LoVo (cell line): ENCODE results near the gene ZMAT5.

ENCODE experiments used
- DNase-seq: peaks from one replicate; pipeline ENCODE4 v3.0.0-alpha.2; 2016; ENCODE audit warnings: low spot score

Gene ZMAT5

DNA sequence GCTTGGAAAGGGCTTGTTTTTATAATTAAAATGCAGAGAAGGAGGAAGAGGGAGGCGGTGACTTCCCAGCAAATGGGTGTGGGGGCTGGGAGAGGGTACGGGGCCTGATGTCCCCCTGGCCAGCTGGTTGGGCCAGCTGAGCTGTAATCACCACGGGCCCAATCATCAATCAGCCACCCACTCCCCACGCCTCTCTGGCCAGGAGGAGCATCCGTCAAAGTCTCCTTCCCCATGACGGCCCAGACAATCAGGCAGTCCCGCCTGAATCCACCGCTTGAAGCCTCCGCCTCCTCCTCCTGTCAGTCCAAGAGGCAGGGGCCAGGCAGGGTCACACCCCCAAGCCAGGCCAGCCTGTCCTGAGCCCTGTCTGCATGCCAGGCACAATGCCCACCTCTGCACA, 60.3 kb downstream of the ZMAT5 start:
- DNase-seq, result no peak

DNA sequence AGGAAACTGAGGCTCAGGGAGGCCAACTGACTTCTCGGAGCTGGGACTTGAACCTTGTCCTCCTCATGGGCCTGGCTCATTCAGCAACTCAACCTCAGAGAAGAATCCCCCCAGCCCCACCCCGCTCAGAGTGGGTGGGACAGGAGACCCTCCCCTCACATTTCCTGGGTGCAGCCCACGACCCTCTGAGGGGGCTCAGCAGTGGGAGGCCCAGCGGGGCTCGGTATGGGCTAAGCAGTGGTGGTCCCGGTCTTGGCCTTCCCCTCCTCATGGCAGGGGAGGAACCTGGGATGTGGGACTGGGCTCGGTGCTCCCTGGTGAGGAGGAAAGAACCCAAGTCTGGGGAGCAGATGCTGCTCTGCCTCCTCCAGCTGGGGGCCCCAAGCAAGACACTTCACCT, 61.2 kb downstream of the ZMAT5 start:
- DNase-seq, result no peak

DNA sequence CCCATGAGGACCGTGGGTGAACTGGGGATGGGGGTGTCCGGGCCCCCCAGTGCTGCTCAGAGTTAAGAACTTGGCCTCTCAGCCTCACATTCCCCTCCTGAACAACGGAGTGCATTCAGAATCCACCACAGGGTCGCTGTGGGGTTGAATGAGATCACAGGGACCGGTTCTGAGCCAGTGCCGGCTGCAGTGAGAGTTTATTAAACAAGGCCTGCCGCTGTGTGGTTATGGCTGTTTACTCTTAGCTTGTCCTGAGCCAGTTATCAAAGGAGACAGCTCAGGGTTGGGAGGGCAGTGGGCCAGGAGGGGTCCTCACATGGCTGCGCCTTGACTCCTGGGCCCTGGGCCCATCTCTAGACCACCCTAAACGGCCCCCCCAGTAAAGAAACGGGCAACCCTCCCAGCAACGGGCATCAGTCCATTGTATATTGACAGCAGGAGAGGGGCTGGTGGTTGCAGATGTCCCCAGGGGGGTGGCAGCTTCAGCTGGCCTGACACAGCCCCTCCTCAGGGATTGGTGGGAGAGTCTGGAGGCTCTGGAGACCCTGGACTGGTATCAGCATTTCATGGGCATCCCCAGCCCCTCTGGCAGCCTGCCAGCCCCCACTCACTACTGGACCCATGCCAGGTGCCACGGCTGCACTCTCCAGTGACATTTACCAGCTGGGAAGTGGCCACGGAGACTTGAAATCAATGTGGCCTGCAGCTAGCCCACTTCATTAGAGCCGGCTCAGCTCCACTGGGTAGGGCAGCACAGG, 62.1 kb downstream of the ZMAT5 start:
- DNase-seq, result no peak

DNA sequence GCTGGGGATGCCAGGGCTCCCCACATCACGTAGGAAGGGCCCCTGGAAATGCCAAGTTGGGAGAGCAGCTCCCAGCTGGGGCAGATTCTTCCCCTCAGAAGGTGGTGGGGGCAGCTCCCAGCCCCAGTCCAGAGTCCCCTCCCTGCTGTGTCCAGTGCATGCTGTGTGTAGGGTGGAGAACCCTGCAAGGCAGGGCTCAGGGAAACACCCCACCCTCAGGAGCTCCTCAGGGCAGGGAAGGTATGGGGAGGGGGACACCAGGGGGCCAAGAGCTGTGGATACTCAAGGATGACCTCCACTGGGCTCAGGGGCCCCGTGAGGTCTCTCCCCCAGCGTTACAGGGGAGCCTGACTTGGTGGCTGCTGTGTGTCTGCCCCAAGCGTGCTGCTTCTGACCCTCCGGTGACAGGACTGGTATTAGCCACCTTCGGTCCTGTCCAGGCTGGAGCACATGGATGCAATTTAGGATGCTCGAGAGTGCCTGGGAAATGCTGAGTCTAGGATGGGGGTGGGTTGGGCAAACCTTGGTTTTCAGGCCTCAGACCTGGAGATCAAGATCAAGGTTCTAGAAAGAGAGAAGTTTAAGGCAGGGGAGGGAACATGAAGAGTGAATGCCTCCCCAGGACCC, 63.1 kb downstream of the ZMAT5 start:
- DNase-seq, result no peak

DNA sequence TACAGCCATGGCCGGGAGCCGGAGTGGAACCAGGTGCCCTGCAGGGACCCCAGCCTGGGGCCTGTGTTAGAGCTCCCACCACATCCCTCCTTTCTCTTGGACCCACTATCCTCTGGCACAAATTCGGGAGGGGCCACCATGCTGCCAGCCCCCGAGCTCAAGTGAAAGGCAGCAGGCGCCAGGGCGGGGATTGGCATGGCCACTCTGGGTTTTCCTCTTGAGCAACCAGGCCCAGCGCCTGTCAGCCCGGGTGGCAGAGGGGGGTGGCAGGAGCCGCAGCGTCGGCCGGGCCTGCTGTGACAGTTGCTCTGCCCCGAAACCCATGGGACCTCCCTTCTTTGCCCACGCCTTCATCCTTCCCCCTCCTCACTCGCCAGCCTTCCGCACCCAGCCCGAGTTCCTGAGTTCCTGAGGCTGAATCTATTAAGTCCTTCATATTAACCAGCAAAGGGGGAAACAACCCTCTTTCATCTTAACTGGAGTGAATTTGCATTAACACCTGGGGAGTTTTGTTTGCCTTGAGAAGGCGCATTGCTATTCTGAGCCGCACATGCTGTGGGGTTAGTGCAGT, 63.8 kb downstream of the ZMAT5 start:
- DNase-seq, result no peak

DNA sequence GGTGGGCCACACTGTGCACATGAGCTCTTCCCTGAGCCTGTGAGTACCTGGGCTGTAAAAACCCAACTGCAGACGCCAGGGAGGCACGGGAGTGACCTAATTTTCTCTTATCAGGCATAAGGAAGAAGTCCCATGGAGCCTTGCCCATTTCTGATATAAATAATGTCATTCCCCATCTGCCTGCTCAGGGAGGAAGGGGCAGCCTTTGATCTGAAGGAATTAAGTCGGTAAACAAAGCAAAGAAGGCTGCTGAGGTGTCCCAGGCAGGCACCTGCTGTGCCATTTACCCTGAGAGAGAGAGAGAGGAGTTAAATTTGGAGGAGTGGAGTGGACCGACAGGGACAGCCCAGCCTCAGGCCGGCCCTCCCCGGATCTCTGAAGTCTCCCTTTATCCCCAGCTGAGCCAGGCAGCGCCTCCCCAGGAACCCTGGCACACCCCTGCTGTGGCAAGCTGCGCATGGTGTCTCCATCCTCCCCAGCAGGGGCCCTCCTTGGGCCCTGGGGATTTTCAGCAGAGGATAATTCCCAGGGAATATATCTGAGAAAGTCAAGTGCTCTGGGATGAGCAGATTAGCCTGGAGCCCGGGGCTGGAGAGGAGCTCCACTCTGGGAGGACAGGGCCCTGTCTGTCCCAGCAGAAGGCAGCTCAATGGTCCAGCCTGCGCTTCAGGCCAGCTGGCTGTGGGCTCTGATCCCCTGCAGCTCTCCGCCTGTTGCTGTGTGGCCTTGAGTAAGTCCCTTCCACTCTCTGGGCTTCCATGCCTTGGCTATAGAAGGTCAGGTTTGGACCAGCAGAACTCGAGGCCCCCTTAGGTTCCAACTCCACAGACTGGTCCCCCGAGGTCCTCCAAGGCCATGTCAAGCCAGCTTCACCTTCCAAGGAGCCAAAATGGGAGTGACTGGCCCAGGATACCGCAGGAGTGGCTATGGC, 64.5 kb downstream of the ZMAT5 start:
- DNase-seq, result peak; percentile 37

DNA sequence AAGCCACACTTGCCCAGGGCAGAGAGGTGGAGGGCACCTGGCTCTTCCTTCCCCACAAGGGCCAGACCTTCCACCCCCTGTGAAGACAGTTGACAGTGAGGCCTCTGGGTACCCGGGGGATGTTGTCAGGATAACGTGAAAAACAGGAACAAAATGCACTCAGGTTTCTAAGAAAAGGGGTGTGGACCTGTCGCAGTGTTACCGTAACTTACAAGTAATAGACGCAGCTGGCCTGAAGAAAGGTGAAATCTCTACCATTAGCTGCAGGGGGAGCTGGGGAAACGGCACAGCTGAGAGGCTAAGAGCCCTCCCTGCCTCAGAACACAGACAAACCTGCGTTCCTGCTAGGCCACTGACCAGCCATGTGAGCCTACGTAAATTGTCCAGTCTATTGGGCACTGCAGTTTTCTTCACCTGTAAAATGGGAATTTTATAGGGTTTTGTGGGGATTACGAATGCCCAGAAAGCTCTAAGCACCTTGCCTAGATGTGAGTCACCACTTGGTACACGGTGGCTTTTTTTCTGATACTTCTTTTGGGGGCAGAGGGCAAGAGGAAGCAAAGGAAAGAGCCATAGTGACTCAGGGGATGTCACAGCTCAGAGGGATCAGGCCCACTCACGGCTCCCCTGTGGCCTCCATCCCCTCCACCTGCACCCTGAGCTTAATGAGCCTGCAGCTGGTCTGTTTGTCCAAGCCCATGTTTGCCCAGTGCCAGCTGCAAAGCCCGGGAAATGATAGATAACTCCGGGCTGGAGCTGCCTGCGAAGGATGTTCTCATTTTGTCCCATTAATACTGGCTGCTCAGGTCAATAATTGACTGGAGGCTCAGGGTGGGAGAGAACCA, 65.4 kb downstream of the ZMAT5 start:
- DNase-seq, result peak; percentile 68

DNA sequence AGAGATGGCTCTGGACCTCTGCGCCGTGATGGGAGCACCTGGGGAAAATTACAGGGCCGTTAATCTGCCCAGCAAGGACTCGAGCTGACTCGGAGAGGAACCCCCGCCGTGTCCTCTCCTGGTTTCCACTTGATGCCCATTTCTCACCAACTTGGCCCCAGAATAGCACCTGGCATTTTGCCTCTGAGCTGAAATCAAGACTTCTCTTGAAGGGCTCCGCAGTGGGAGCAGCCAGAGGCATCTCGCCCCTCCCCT, 66.0 kb downstream of the ZMAT5 start:
- peak; percentile 6 for DNase-seq

DNA sequence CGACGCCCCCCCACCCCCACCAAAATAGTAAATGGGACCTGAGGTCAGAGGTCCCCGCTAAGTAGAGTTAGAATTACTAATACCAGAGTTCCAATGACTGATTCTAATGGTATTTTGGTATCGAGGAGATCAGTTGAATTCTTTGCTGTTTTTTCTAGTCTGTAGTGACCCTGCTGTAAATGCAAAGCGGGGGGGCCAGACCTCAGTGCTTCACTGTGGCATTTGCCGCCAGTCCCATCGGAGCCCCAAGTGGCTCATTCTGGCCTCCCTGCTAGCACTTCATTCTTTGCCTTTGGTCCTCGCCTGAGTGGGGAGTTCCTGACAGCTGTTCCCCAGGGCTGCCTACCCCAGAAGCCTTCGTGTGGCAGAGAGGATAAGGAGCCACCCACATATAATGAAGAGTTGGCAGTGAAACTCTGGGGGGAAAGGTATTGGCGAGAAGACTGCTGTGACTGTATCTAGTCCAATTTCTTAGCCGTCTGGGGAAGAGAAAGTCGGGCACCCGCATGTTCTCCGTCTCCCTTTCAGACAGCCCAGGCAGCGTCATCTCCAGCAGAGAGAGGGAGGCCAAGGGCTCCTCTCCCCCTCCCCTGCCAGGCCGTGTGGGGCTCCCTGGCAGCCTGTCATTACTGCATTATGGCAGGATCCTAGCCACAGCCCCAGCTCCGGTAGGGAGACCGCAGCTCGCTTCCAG, 66.5 kb downstream of the ZMAT5 start:
- DNase-seq, result no peak

DNA sequence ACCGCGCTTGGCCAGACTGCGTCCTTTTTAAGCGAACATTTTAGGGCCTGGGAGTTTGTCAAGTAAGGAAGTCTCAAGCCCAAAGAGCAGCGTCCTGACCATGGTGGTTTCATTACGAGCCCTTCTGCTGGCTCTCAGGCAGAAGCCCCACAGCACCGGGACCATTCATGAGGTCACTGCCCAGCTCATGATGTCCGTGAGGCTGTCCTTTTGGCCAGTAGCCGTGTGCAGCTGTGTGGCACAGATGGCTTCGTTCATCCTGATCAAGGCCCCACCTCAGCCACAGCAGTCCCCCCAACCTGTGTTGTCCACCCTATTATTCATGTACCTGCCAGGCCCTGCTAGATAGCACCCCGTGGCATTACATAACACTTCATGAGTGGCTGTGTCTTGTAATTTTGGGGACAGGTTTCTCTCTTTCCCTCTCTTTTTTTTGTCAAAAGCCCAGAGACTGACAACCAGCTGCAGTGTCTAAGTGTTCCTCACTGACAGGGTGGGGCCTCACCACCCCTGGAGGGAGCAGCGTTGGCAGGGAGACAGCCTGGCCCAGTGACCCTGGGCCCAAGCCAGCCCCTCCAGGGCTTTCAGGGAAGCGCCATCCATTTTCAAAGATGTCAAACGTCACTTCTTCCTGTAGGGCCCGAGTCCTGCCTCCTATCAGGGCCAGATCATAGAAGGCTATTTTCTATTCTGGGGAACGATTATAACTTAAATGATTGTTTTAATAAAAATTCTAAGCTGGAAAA, 68.8 kb downstream of the ZMAT5 start:
- no peak for DNase-seq

DNA sequence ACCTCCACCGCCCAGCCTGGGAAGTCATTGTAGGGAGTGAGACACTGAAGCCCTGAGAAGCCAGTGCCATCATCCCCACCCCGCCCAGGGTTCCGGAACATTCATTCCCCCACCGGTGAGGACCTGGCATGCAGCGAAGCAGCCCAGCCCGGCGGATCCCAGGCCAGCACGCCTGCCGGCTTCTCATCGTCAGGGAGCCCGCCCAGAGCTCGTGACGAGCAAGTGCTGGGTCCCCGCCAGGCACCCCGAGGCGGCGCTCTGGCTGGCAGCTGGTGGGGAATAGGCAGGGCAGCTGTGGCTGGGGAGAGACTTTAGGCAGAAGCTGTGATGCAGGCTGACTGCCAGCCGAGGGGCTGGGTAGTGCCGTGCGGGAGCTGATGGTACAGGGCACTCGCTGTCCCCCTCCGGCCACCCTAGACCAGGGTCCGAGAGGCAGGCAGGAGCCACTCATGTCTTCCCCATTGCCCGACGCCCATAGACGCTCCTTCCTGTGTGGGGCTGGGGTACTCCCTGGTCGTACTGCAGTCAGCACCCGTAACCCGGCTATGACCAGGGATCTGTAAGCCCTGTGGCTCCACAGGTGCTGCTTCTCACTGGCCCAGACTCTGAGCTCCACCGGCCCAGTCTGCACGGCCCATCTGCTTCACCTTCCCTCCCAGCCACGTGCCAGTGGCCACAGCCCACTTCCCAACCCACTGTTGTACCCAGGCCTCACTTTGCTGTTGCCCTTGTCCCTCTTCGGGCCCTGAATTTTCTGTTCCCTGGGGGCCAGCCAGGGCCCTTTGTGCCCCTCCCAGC, 71.5 kb downstream of the ZMAT5 start:
- DNase-seq, result no peak

DNA sequence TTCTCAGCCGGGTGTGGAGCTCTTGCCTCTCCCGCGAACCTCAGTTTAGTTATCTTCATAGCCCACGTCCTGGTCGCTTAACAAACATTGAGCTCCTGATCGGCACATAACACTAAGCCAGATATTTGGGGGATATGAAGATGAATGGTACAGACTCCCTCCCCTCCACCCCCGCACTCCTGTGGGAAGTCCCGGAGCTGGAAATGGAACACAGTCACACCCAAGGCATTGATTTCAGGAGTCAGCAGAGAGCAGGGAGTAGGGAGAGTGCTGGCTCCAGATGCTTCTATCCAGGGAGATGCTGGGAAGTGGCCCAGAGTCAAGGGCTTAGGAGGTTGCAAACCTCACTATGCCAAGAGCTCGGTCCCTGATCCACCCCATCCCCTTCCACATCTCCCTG, 73.1 kb downstream of the ZMAT5 start:
- no peak for DNase-seq

DNA sequence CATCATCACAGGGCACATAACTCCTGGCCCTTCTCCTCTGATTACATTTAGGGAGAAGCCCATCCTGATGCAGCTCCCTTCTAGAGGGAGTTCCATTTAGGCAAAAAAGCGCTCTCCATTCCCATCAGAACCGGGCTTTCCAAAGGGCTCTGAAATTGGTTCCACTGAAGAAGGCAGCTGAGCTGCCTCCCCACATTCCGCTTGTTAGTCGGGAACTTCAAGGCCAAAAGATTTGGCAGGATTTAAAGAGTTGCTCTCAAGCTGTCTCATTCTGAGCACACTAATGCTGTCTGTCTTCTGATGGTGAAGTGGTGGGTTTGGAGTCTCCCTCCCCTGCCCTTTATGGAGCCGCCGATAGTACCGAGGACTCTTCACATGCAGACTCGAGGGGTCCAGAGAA, 73.6 kb downstream of the ZMAT5 start:
- DNase-seq, result no peak

DNA sequence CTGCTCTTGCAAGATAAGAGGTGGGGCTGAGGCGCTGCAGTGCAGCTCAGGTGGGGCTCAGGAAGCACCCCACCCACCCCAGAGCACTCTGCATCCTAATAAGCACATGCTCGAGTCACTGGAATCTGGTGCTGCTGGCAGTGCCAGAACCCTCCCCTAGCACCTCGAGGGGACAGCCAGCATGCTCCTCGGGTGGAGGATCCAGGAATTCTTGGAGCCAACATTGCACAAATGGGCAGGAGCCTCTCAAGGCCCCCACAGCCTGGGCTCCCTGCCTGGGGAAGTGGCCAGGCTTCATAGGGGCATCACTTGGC, 74.5 kb downstream of the ZMAT5 start:
- DNase-seq, result no peak

DNA sequence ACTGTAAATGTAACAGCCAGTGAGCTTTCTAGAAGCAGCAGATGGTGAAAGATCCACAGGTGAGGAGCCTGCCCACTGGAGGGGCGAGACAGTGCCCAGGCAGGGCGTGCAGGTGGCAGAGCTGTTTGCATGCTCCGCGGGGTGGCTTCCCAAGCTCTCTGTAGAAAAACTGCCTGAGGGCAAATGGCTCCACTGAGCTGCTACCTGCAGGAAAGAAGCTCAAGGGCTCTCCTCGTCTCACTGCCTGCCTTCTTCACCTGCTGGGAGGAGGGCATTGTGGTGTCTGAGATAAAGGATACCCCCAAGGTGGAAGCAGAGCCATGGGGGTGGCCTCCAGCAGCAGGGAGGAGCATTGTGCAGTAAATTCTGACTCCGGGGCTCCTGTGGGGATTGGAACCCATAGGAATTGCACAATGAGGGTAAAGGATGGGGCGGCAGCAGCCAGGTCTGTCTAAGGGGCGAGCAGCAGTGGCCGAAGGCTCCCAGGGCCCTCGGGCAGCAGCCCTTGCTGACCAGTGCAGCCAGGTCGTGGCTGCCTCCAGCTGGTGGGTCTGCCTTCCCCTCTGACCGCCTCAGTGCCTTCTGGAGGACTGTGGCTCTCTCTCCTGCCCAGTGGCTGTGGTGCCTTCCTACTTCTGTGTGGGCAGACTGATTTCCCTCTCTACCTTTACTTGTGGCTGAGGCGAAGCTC, 75.0 kb downstream of the ZMAT5 start:
- DNase-seq, result no peak

DNA sequence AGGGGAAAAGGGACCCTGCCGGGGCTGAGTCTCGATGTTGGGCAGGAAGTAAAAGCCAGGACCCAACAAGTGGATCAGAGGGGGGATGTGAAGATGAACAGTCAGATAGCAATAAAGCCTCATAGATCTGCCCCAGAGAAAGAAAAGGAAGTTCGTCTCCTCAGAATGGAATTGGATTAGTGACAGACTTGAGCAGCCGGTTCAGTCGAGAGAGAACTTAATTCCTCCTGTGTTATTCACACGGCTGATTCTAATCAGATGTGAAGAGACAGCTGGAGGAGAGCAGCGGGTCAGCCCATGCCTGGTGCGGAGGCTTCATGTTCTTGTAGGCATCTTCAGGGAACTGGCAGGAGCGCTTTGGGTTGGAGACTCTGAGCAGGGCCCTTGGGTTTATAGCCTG, 76.3 kb downstream of the ZMAT5 start:
- DNase-seq, result no peak

DNA sequence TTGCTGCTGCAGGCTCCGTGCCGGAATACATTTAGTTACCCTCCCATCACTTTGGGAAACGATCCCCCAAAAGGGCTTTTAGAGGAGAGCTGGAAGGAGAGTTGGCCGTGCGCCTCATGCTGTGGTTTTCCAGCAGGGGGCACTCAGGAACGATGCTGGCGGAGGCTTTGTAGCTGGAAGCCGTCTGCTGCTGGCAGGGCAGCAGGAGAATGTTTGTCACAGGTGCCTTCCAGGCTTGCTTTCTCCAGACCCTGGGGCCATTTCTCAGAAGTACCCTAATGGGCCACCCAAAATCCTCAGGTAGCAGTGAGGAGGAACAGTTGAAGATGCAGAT, 77.0 kb downstream of the ZMAT5 start:
- DNase-seq, result no peak

DNA sequence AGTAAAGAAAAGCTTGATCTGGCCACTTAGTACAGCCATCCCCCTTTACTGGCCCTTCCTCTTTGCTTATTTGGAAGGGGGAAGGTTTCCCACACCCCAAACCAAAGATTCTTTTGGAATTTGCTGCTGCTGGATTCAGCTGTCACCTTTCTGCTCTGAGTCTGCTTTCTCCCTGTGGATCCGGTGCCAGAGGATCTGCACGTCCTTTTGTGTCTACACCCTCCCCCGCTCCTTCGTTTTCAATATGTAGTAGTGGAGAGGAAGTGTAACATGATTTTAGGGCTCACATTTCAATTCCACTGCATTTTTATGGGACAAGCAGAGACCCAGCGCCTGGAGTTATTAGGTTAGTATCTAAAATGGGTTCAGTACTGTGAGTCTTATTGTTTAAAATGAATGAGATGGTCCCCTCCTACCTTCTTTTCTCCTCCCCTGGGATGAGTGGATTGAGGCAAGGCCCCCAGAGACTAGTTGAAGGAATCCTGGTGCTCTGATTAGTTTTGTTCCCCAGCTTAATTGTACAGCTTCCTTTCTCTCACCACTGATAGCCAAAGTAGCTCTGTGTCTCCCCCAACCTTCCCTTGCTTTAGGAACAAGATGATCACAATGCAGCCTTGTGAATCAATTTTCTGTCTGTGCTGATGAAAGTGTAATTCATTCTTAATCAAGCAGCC, 77.5 kb downstream of the ZMAT5 start:
- no peak for DNase-seq

DNA sequence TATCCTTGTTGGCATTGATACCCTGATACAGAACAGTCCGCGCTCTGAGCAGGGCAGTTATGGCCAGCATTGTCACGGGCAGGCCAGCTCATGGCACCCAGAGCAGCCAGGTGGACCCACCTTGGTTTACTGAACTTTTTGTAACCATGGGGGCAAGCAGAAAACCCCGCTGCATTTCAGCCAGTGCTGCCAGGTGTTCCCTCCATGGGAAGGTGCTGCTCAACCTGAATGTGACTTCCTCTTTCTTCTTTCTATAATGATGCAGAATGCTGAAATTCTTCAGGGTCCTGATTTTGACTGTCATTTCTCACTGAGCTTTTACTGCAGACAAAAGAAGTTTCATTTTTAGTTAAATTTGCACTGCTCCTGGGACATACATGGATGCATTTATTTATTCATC, 82.6 kb downstream of the ZMAT5 start:
- DNase-seq, result no peak
